Hepatocyte (in vitro differentiated cells): ENCODE measurements around the gene ATXN3. TPM values are rescaled to one million over a fixed set of nuclear protein-coding genes. Genes with fewer than 3 reads are reported as not detected.
A peak's percentile ranks its signal among the peaks of the same experiment; 100 is the strongest.

Experiments
- DNase-seq: peaks from one replicate; pipeline ENCODE4 v3.0.0-alpha.2; 2016; ENCODE audit warnings: low spot score
- H2AFZ ChIP-seq: fragments of 200-600 bp; sonication (generic); 2 replicates; pipeline ENCODE4 v1.6.0; 2016; ENCODE audit warnings: antibody characterized with exemption, mild to moderate bottlenecking
- H3K27ac ChIP-seq: fragments of 200-600 bp; sonication (generic); 2 replicates; pipeline ENCODE4 v1.5.1; 2016; ENCODE audit warnings: mild to moderate bottlenecking
- H3K27me3 ChIP-seq: fragments of 200-600 bp; sonication (generic); 2 replicates; pipeline ENCODE4 v1.6.1; 2016
- H3K36me3 ChIP-seq: fragments of 200-600 bp; sonication (generic); replicated peaks from 2 replicates; pipeline ENCODE4 v1.5.1; 2016; ENCODE audit warnings: low read depth; ENCODE audit not compliant: insufficient read depth
- H3K4me1 ChIP-seq: fragments of 200-600 bp; sonication (generic); 2 replicates; pipeline ENCODE4 v1.5.1; 2016; ENCODE audit warnings: mild to moderate bottlenecking, moderate library complexity; ENCODE audit not compliant: insufficient read depth
- H3K4me2 ChIP-seq: fragments of 200-600 bp; sonication (generic); 2 replicates; pipeline ENCODE4 v1.6.0; 2016
- H3K4me3 ChIP-seq: fragments of 200-600 bp; sonication (generic); 2 replicates; pipeline ENCODE4 v1.5.1; 2016; ENCODE audit warnings: mild to moderate bottlenecking
- H3K79me2 ChIP-seq: fragments of 200-600 bp; sonication (generic); 2 replicates; pipeline ENCODE4 v1.6.0; 2017; ENCODE audit warnings: mild to moderate bottlenecking
- H3K9me2 ChIP-seq: fragments of 200-600 bp; sonication (generic); replicated peaks from 2 replicates; pipeline ENCODE4 v1.6.0; 2017; ENCODE audit warnings: mild to moderate bottlenecking; ENCODE audit not compliant: insufficient read depth
- H3K9me3 ChIP-seq: fragments of 200-600 bp; sonication (generic); 2 replicates; pipeline ENCODE4 v1.5.1; 2016; ENCODE audit warnings: low read depth, mild to moderate bottlenecking
- H4K20me1 ChIP-seq: fragments of 200-600 bp; sonication (generic); 2 replicates; pipeline ENCODE4 v1.6.0; 2016; ENCODE audit warnings: mild to moderate bottlenecking; ENCODE audit not compliant: insufficient read depth, poor library complexity, severe bottlenecking
- CTCF ChIP-seq: fragments of 200-600 bp; sonication (generic); IDR thresholded peaks from 2 replicates; pipeline ENCODE4 v1.5.1; 2016; ENCODE audit warnings: antibody characterized with exemption, mild to moderate bottlenecking; ENCODE audit not compliant: poor library complexity
- EZH2 ChIP-seq: fragments of 200-600 bp; sonication (generic); IDR thresholded peaks from 2 replicates; pipeline ENCODE4 v1.6.1; 2016; ENCODE audit warnings: antibody characterized with exemption, mild to moderate bottlenecking, borderline replicate concordance
- EZH2phosphoT487 ChIP-seq: fragments of 200-600 bp; sonication (generic); IDR thresholded peaks from one replicate; pipeline ENCODE4 v1.6.1; 2018; ENCODE audit warnings: antibody characterized with exemption, mild to moderate bottlenecking, low read depth, moderate library complexity; ENCODE audit not compliant: unreplicated experiment, severe bottlenecking
- WGBS: methylation state at CpG from one replicate; pipeline ENCODE4 v1.1.6; 2016; ENCODE audit warnings: low lambda C conversion rate; ENCODE audit errors: missing lambda C conversion rate; 5-methylcytosine and 5-hydroxymethylcytosine counted together
- polyA plus RNA-seq: library from polyadenylated mRNA; unstranded; fragments of >200 nt; fragmentation: Nextera tagmentation; extraction: Ambion mirVana; gene quantifications from 2 replicates; pipeline ENCODE4 v1.2.1, GENCODE V29; 2016
- total RNA-seq: library from RNA; depleted of rRNA; stranded (reverse); fragments of >200 nt; gene quantifications from 2 replicates; pipeline ENCODE4 v1.2.3, GENCODE V29; 2014

ATXN3 gene
- total and polyA plus RNA-seq, 2 experiments from 2014 or later, result 15.3 to 19.7 TPM

GRCh38 chr14:92033906-92034687, 72.3 kb downstream of the ATXN3 start:
- 85% methylated on average over 11 of the region's 11 CpGs for WGBS
- TF ChIP-seq CTCF (no peak), EZH2phosphoT487 (no peak), EZH2 (no peak)
- H2AFZ ChIP-seq, result no peak overlapping the region
- H3K79me2 ChIP-seq, result peaks cover 93% of the 10 kb centered on the region
- H3K9me2 ChIP-seq, result no peaks in the 10 kb centered on the region
- peak overlapping the region; percentile 70 for H3K27ac ChIP-seq
- no peaks in the 10 kb centered on the region for H3K9me3 ChIP-seq
- H3K36me3 ChIP-seq, result no peaks in the 10 kb centered on the region
- H3K4me2 ChIP-seq, result peak overlapping the region; percentile 53
- peaks cover 28% of the 10 kb centered on the region for H4K20me1 ChIP-seq
- H3K4me3 ChIP-seq, result no peak overlapping the region
- H3K27me3 ChIP-seq, result no peaks in the 10 kb centered on the region
- peak; percentile 13 for DNase-seq
- peaks cover 25% of the 10 kb centered on the region for H3K4me1 ChIP-seq

GRCh38 chr14:92033433-92033832, 72.9 kb downstream of the ATXN3 start:
- Histone ChIP-seq H3K4me1 (peaks cover 25% of the 10 kb centered on the region), H3K79me2 (peaks cover 91% of the 10 kb centered on the region), H3K27me3 (no peaks in the 10 kb centered on the region), H3K4me2 (peak overlapping the region; percentile 53), H3K9me3 (no peaks in the 10 kb centered on the region), H2AFZ (no peak overlapping the region), H3K4me3 (no peak overlapping the region), H3K27ac (peak overlapping the region; percentile 70), H3K9me2 (no peaks in the 10 kb centered on the region), H4K20me1 (peaks cover 26% of the 10 kb centered on the region), H3K36me3 (no peaks in the 10 kb centered on the region)
- WGBS, result 97% methylated on average over 1 of the region's 1 CpG
- no peak for DNase-seq
- no peak for TF ChIP-seq CTCF
- TF ChIP-seq EZH2, result no peak
- TF ChIP-seq EZH2phosphoT487, result no peak

GRCh38 chr14:92026548-92027190, 79.7 kb downstream of the ATXN3 start:
- H3K4me2 ChIP-seq, result no peak overlapping the region
- no peak overlapping the region for H2AFZ ChIP-seq
- no peaks in the 10 kb centered on the region for H3K9me2 ChIP-seq
- no peaks in the 10 kb centered on the region for H4K20me1 ChIP-seq
- no peak for DNase-seq
- peaks cover 52% of the 10 kb centered on the region for H3K79me2 ChIP-seq
- H3K4me1 ChIP-seq, result no peaks in the 10 kb centered on the region
- H3K27me3 ChIP-seq, result no peaks in the 10 kb centered on the region
- TF ChIP-seq EZH2phosphoT487 (no peak), CTCF (no peak), EZH2 (no peak)
- 96% methylated on average over 21 of the region's 21 CpGs for WGBS
- no peaks in the 10 kb centered on the region for H3K36me3 ChIP-seq
- no peak overlapping the region for H3K4me3 ChIP-seq
- H3K9me3 ChIP-seq, result no peaks in the 10 kb centered on the region
- no peak overlapping the region for H3K27ac ChIP-seq
